GM12878 (cell line): Measurements from ENCODE around the gene OSM. TPM values are rescaled to one million over a fixed set of nuclear protein-coding genes. Genes with fewer than 3 reads are reported as not detected.

Experiments used
- ATAC-seq: fragments of 200-7000 bp; cut with Tn5 transposase; 3 replicates; pipeline ENCODE4 v1.9.1; 2020; ENCODE audit warnings: mild to moderate bottlenecking, moderate library complexity
- BruUV-seq: library from RNA; stranded (reverse); fragments of 400-500 nt; replicated peaks from 2 replicates; lab custom pipeline; 2021; lab: Mats Ljungman, UMichigan
- CTCF ChIA-PET: fragments of 300-600 bp; sonication (Branson Sonifier 250); formaldehyde crosslinking; extraction: SDS; loops from one replicate; lab custom pipeline; 2021; ENCODE audit warnings: inconsistent platforms; lab: Yijun Ruan, JAX
- POLR2A ChIA-PET: fragments of 350-600 bp; formaldehyde crosslinking; extraction: SDS; loops from one replicate; lab custom pipeline; 2021; ENCODE audit warnings: inconsistent platforms; lab: Charles Lee
- RAD21 ChIA-PET: fragments of 300-600 bp; sonication (Branson Sonifier 250); formaldehyde crosslinking; loops from one replicate; lab custom pipeline; 2023; ENCODE audit warnings: antibody characterized with exemption; ENCODE audit not compliant: unreplicated experiment; lab: Charles Lee
- SMC1A ChIA-PET: fragments of 300-600 bp; sonication (Branson Sonifier 250); formaldehyde crosslinking; loops from one replicate; lab custom pipeline; 2023; ENCODE audit not compliant: unreplicated experiment, uncharacterized antibody; lab: Charles Lee
- DNase-seq: peaks from one replicate; pipeline ENCODE4 v3.0.0-alpha.2; 2011; ENCODE audit warnings: low read depth, low spot score
- FAIRE-seq: peaks from 3 replicates; lab custom pipeline; 2011; peaks lifted over from hg19 to GRCh38; lab: Jason Lieb, UNC
- H2AFZ ChIP-seq: 2 replicates; pipeline ENCODE4 v1.6.0; 2011; ENCODE audit warnings: low read depth, low read length, control low read depth; ENCODE audit not compliant: control insufficient read depth
- H3K27ac ChIP-seq: 2 replicates; pipeline ENCODE4 v1.5.1; 2011; ENCODE audit warnings: control low read depth; ENCODE audit not compliant: control insufficient read depth, insufficient read depth
- H3K27me3 ChIP-seq, 2 experiments: replicated peaks in 1 of 2; 2 replicates each; pipeline versions ENCODE4 v1.6.0 to v1.6.1; 2011; ENCODE audit warnings: low read length in 1 of 2; ENCODE audit not compliant: control insufficient read depth in 2 of 2, insufficient read depth in 2 of 2
- H3K36me3 ChIP-seq, 2 experiments: 2 replicates each; pipeline ENCODE4 v1.5.1; 2011; ENCODE audit warnings: low read length in 1 of 2; ENCODE audit not compliant: control insufficient read depth in 2 of 2, insufficient read depth in 2 of 2
- H3K4me1 ChIP-seq: 2 replicates; pipeline ENCODE4 v1.6.1; 2011; ENCODE audit warnings: mild to moderate bottlenecking, low read length, moderate library complexity, mixed read lengths; ENCODE audit not compliant: control insufficient read depth, insufficient read depth
- H3K4me2 ChIP-seq: 2 replicates; pipeline ENCODE4 v1.6.0; 2011; ENCODE audit warnings: control low read depth; ENCODE audit not compliant: control insufficient read depth, insufficient read depth
- H3K4me3 ChIP-seq: fragments of 200-600 bp; sonication (generic); 2 replicates; pipeline ENCODE4 v1.5.1; 2016
- H3K79me2 ChIP-seq: 2 replicates; pipeline ENCODE4 v1.6.0; 2011; ENCODE audit warnings: low read length; ENCODE audit not compliant: control insufficient read depth, insufficient read depth
- H3K9ac ChIP-seq: 2 replicates; pipeline ENCODE4 v1.8.0; 2011; ENCODE audit warnings: low read length, control low read depth, mixed read lengths; ENCODE audit not compliant: control insufficient read depth, insufficient read depth
- H3K9me3 ChIP-seq: replicated peaks from 3 replicates; pipeline ENCODE4 v1.5.1; 2011; ENCODE audit warnings: mild to moderate bottlenecking, low read length; ENCODE audit not compliant: control insufficient read depth, insufficient read depth
- H4K20me1 ChIP-seq: 2 replicates; pipeline ENCODE4 v1.6.0; 2011; ENCODE audit not compliant: control insufficient read depth, insufficient read depth
- ATF3 ChIP-seq: IDR thresholded peaks from 2 replicates; pipeline ENCODE4 v1.6.1; 2011; ENCODE audit warnings: low read depth, mild to moderate bottlenecking, low read length, moderate library complexity, borderline replicate concordance; ENCODE audit errors: extremely low read depth
- CBFB ChIP-seq: IDR thresholded peaks from 2 replicates; pipeline ENCODE4 v1.6.1; 2016; ENCODE audit warnings: antibody characterized with exemption, low read depth
- IKZF2 ChIP-seq, 2 experiments: fragments of 450-650 bp; IDR thresholded peaks; 2 replicates each; pipeline ENCODE4 v1.6.1; 2017; ENCODE audit warnings: mild to moderate bottlenecking in 2 of 2, moderate library complexity in 2 of 2
- IRF3 ChIP-seq: fragments of 450-650 bp; IDR thresholded peaks from 2 replicates; pipeline ENCODE4 v1.6.1; 2014; ENCODE audit warnings: mild to moderate bottlenecking
- KAT2A ChIP-seq: conservative IDR thresholded peaks from 2 replicates; pipeline ENCODE4 v1.6.1; 2011; ENCODE audit warnings: low read depth, low read length; ENCODE audit not compliant: control insufficient read depth
- MEF2A ChIP-seq: IDR thresholded peaks from 2 replicates; pipeline ENCODE4 v1.6.1; 2011; ENCODE audit warnings: low read depth, mild to moderate bottlenecking, low read length, moderate library complexity; ENCODE audit not compliant: insufficient read depth
- MTA3 ChIP-seq: IDR thresholded peaks from 2 replicates; pipeline ENCODE4 v1.6.1; 2012; ENCODE audit warnings: low read length, inconsistent platforms, borderline replicate concordance
- MYC ChIP-seq: IDR thresholded peaks from 2 replicates; pipeline ENCODE4 v1.6.1; 2011; ENCODE audit warnings: mild to moderate bottlenecking, low read length, moderate library complexity, inconsistent platforms; ENCODE audit not compliant: insufficient read depth, insufficient replicate concordance, insufficient read length, severe bottlenecking
- NFIC ChIP-seq: IDR thresholded peaks from 2 replicates; pipeline ENCODE4 v1.6.1; 2012; ENCODE audit warnings: low read depth, mild to moderate bottlenecking, inconsistent platforms, low read length, moderate library complexity
- NKRF ChIP-seq: fragments of 450-650 bp; conservative IDR thresholded peaks from 2 replicates; pipeline ENCODE4 v1.6.1; 2017; ENCODE audit warnings: mild to moderate bottlenecking, moderate library complexity
- NRF1 ChIP-seq: conservative IDR thresholded peaks from 2 replicates; pipeline ENCODE4 v1.6.1; 2011; ENCODE audit warnings: mild to moderate bottlenecking, low read depth, low read length, improper control_type of control experiment
- PAX5 ChIP-seq: IDR thresholded peaks from 2 replicates; pipeline ENCODE4 v1.6.1; 2011; ENCODE audit warnings: low read depth, low read length, borderline replicate concordance
- POLR2AphosphoS2 ChIP-seq: IDR thresholded peaks from 2 replicates; pipeline ENCODE4 v1.6.1; 2011; ENCODE audit warnings: low read depth, mild to moderate bottlenecking, low read length, improper control_type of control experiment, moderate library complexity
- PRDM15 ChIP-seq: fragments of 450-650 bp; formaldehyde crosslinking; IDR thresholded peaks from 2 replicates; pipeline ENCODE4 v1.4.0; 2020; ENCODE audit warnings: mild to moderate bottlenecking, moderate library complexity
- SMAD5 ChIP-seq: IDR thresholded peaks from 2 replicates; pipeline ENCODE4 v1.6.1; 2016; ENCODE audit warnings: antibody characterized with exemption, low read depth
- STAT3 ChIP-seq: IDR thresholded peaks from 2 replicates; pipeline ENCODE4 v1.6.1; 2011; ENCODE audit warnings: low read depth, low read length, improper control_type of control experiment
- ZNF217 ChIP-seq: fragments of 450-650 bp; IDR thresholded peaks from 2 replicates; pipeline ENCODE4 v1.6.1; 2017; ENCODE audit warnings: antibody characterized with exemption, mild to moderate bottlenecking
- WGBS: methylation state at CpG from one replicate; pipeline ENCODE4 v1.1.6; 2016; ENCODE audit warnings: low lambda C conversion rate; ENCODE audit not compliant: insufficient replicate concordance, insufficient coverage; ENCODE audit errors: missing lambda C conversion rate; 5-methylcytosine and 5-hydroxymethylcytosine counted together
- in situ Hi-C: fragments of 300-500 bp; cut with MboI; formaldehyde crosslinking; loops from 9 replicates; pipeline ENCODE4 v1.14.3; 2018; ENCODE audit warnings: mixed read lengths
- intact Hi-C: fragments of 100-400 bp; cut with micrococcal nuclease; formaldehyde crosslinking; loops from one replicate; pipeline ENCODE4 v1.14.2; 2022; ENCODE audit not compliant: unreplicated experiment
- polyA plus RNA-seq, 11 experiments: library from polyadenylated mRNA; depleted of rRNA in 4 of 11; unstranded in 6 of 11; stranded (reverse) in 5 of 11; fragments of >200 nt; fragmentation: Nextera tagmentation in 4 of 11; fragmentation: Illumina TruSeq in 1 of 11; extraction: Ambion mirVana in 4 of 11; extraction: Trizol in 1 of 11; gene quantifications; 1 replicate in 1 of 11; 2 replicates in 10 of 11; pipeline versions ENCODE4 v1.2.1 to v1.2.3, GENCODE V29; 2011 to 2016; ENCODE audit warnings: inconsistent platforms in 2 of 11, missing spikeins in 2 of 11, low read depth in 1 of 11
- total RNA-seq, 4 experiments: library from RNA; depleted of rRNA in 3 of 4; stranded (reverse); fragments of >200 nt in 3 of 4; fragmentation: Illumina TruSeq in 1 of 4; extraction: Trizol in 1 of 4; gene quantifications; 2 replicates each; pipeline versions ENCODE4 v1.2.1 to v1.2.3, GENCODE V29; 2013 to 2021

OSM gene
- total and polyA plus RNA-seq, 10 of the 15 experiments (the other 5 are each of a cell fraction or from before 2014, with no cell fraction given): 0.06 to 1.4 (median 0.59) TPM

- Histone ChIP-seq H3K9ac (peak overlapping the region; percentile 82), H3K36me3 (peaks cover 6 to 19% of the 10 kb centered on the region in 2 experiments; a peak in 3 of 4 replicates), H3K4me3 (no peak overlapping the region), H3K79me2 (peaks cover 64% of the 10 kb centered on the region), H4K20me1 (no peaks in the 10 kb centered on the region), H3K4me1 (peaks cover 98% of the 10 kb centered on the region), H2AFZ (no peak overlapping the region), H3K4me2 (peak overlapping the region; percentile 99), H3K27ac (peak overlapping the region; percentile 96), H3K9me3 (no peaks in the 10 kb centered on the region)
- ATAC-seq (no peak), FAIRE-seq (no peak)
- ChIA-PET SMC1A (interaction anchor here (0.8 to 9.7 kb wide), 5 partner anchors 8 to 117 kb away, joined by 3 to 92 read pairs (median 6); partner anchors contain the start of genes CASTOR1 and TBC1D10A), POLR2A (interaction anchor here (0.7 to 16.1 kb wide), 6 partner anchors 8 to 116 kb away, joined by 3 to 198 read pairs (median 5); partner anchors contain the start of gene TBC1D10A), RAD21 (interaction anchor here (0.6 to 8.2 kb wide), 7 partner anchors 18 to 117 kb away, joined by 3 to 88 read pairs (median 4); partner anchors contain the start of genes CASTOR1, CCDC157, SF3A1 and TBC1D10A)
- intact Hi-C loops: loop anchor here (2.0 kb wide), 1 partner anchor 18 kb away; the partner anchor contains the start of gene CASTOR1
- no TSS peak for BruUV-seq
- TF ChIP-seq MYC: no peak
- TF ChIP-seq KAT2A: no peak
- no peak for TF ChIP-seq CBFB
- TF ChIP-seq IKZF2 (IDR thresholded peaks at IDR 0.05): no peak
- no peak for TF ChIP-seq NRF1
- TF ChIP-seq MTA3: no peak
- no peak for TF ChIP-seq IRF3
- no peak for TF ChIP-seq ZNF217
- TF ChIP-seq MEF2A: no peak
- no peak for TF ChIP-seq PAX5
- TF ChIP-seq NKRF: no peak
- TF ChIP-seq POLR2AphosphoS2: no peak
- TF ChIP-seq PRDM15 (CRISPR knock-in tag): no peak
- no peak for TF ChIP-seq SMAD5
- no peak for TF ChIP-seq NFIC
- no peak for TF ChIP-seq STAT3
- TF ChIP-seq ATF3: no peak
- TF ChIP-seq, all 136 proteins: peak for 0
- no peaks in the 10 kb centered on the region for H3K27me3 ChIP-seq
- in situ Hi-C loops: no loop called here
- CTCF ChIA-PET: interaction anchor here (1.2 to 18.4 kb wide), 2 partner anchors 18 kb away, joined by 3 to 177 read pairs; partner anchors contain the start of gene CASTOR1
- WGBS: 76% methylated on average over 4 of the region's 4 CpGs
- DNase-seq: no peak
These were observed 40.5 kb upstream of the OSM start for GRCh38 chr22:30307041-30307574.
